ENCODE data around the gene ZC3H6.

DNA sequence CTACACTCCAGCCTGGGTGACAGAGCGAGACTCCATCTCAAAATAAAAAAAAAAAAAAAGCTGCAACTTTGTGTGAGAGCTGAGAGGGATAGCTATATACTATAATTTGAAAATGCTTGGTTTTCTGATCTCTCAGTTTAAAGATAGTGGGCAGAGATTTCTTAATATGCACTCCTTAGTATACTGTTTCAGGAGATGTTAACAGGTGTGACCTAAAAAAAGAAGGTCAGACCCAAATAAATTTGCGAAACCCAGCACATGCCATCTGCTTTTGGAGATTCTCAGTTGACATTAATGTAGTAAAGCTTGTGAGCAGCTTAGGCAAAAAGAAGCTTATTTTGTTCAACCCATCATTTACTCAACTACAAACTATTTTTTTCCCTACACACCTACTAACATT is 37.4 kb downstream of the ZC3H6 start:
- no peak for TF ChIP-seq EZH2 (IDR thresholded peaks at IDR 0.05; ENCODE audit: low read length, missing control alignments)
- TF ChIP-seq, protein P1, sequence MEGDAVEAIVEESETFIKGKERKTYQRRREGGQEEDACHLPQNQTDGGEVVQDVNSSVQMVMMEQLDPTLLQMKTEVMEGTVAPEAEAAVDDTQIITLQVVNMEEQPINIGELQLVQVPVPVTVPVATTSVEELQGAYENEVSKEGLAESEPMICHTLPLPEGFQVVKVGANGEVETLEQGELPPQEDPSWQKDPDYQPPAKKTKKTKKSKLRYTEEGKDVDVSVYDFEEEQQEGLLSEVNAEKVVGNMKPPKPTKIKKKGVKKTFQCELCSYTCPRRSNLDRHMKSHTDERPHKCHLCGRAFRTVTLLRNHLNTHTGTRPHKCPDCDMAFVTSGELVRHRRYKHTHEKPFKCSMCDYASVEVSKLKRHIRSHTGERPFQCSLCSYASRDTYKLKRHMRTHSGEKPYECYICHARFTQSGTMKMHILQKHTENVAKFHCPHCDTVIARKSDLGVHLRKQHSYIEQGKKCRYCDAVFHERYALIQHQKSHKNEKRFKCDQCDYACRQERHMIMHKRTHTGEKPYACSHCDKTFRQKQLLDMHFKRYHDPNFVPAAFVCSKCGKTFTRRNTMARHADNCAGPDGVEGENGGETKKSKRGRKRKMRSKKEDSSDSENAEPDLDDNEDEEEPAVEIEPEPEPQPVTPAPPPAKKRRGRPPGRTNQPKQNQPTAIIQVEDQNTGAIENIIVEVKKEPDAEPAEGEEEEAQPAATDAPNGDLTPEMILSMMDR (conservative IDR thresholded peaks at IDR 0.05 in 1 of 2, IDR thresholded peaks at IDR 0.05 in 1 of 2; ENCODE audit: low read depth in 1 of 2, low read length in 2 of 2): no peak

Data from fibroblast of lung (primary cell).